PC-9 (cell line): Measurements from ENCODE around the gene SLC22A15. TPM values are rescaled to one million over a fixed set of nuclear protein-coding genes. Genes with fewer than 3 reads are reported as not detected.
"Not testable (repeated sequence)": the region's sequence is repeated elsewhere in the genome, so short reads cannot be mapped to it uniquely, and the experiment has no call there.

Experiments
- BruUV-seq: library from RNA; stranded (reverse); fragments of 400-500 nt; replicated peaks from 2 replicates; lab custom pipeline; 2021; lab: Mats Ljungman, UMichigan
- CTCF ChIA-PET: fragments of 300-600 bp; sonication (Branson Sonifier 250); formaldehyde crosslinking; loops from one replicate; lab custom pipeline; 2022; ENCODE audit warnings: antibody characterized with exemption; lab: Charles Lee
- POLR2A ChIA-PET: fragments of 300-600 bp; sonication (Branson Sonifier 250); formaldehyde crosslinking; loops from one replicate; lab custom pipeline; 2022; ENCODE audit warnings: antibody characterized with exemption; ENCODE audit not compliant: unreplicated experiment; lab: Charles Lee
- DNase-seq, 2 experiments: peaks; one replicate each; pipeline versions ENCODE4 v3.0.0 to v3.0.0-alpha.2; 2015 to 2022; ENCODE audit warnings: mixed read lengths in 1 of 2
- H2AFZ ChIP-seq: fragments of 200-600 bp; sonication (generic); 2 replicates; pipeline ENCODE4 v1.8.1; 2017; ENCODE audit warnings: antibody characterized with exemption
- H3F3A ChIP-seq: fragments of 200-600 bp; sonication (generic); 2 replicates; pipeline ENCODE4 v1.8.1; 2017; ENCODE audit warnings: antibody characterized with exemption, mild to moderate bottlenecking, low read depth; ENCODE audit not compliant: insufficient read depth
- H3K27ac ChIP-seq: fragments of 200-600 bp; sonication (generic); 2 replicates; pipeline ENCODE4 v1.6.1; 2016; ENCODE audit warnings: mixed run types
- H3K27me3 ChIP-seq: fragments of 200-600 bp; sonication (generic); 2 replicates; pipeline ENCODE4 v1.6.1; 2016; ENCODE audit warnings: low read depth, mixed run types; ENCODE audit not compliant: insufficient read depth
- H3K36me3 ChIP-seq: fragments of 200-600 bp; sonication (generic); 2 replicates; pipeline ENCODE4 v1.6.1; 2016; ENCODE audit warnings: low read depth, mixed run types
- H3K4me1 ChIP-seq: fragments of 200-600 bp; sonication (generic); replicated peaks from 2 replicates; pipeline ENCODE4 v1.6.1; 2016; ENCODE audit warnings: mixed run types; ENCODE audit not compliant: insufficient read depth
- H3K4me2 ChIP-seq: fragments of 200-600 bp; sonication (generic); 2 replicates; pipeline ENCODE4 v1.6.1; 2017; ENCODE audit warnings: mixed run types
- H3K4me3 ChIP-seq: fragments of 200-600 bp; sonication (generic); 2 replicates; pipeline ENCODE4 v1.6.1; 2016; ENCODE audit warnings: mixed run types
- H3K79me2 ChIP-seq: fragments of 200-600 bp; sonication (generic); 2 replicates; pipeline ENCODE4 v1.6.1; 2017; ENCODE audit warnings: low read depth, mixed run types
- H3K9me2 ChIP-seq: fragments of 200-600 bp; sonication (generic); 2 replicates; pipeline ENCODE4 v1.8.1; 2017; ENCODE audit warnings: mild to moderate bottlenecking; ENCODE audit not compliant: insufficient read depth
- H3K9me3 ChIP-seq: fragments of 200-600 bp; sonication (generic); 2 replicates; pipeline ENCODE4 v1.8.1; 2016; ENCODE audit warnings: low read depth; ENCODE audit not compliant: insufficient read depth
- H4K20me1 ChIP-seq: fragments of 200-600 bp; sonication (generic); 2 replicates; pipeline ENCODE4 v1.8.1; 2017; ENCODE audit not compliant: insufficient read depth
- CTCF ChIP-seq: fragments of 200-600 bp; sonication (generic); conservative IDR thresholded peaks from 2 replicates; pipeline ENCODE4 v1.6.1; 2017; ENCODE audit warnings: mixed run types, antibody characterized with exemption, mild to moderate bottlenecking, moderate library complexity
- EZH2 ChIP-seq: fragments of 200-600 bp; sonication (generic); IDR thresholded peaks from 2 replicates; pipeline ENCODE4 v1.8.0; 2017; ENCODE audit warnings: antibody characterized with exemption, low read depth
- intact Hi-C: fragments of 100-400 bp; cut with micrococcal nuclease; formaldehyde crosslinking; loops from one replicate; pipeline ENCODE4 v1.10.0; 2022; ENCODE audit not compliant: unreplicated experiment
- total RNA-seq: library from RNA; stranded (reverse); gene quantifications from 2 replicates; pipeline ENCODE4 v1.2.3, GENCODE V29; 2021

The SLC22A15 gene
- total RNA-seq, 1 experiment from 2014 or later, result 1.8 TPM

GRCh38 chr1:115988953-115989352, 12.6 kb downstream of the SLC22A15 start:
- no peak for DNase-seq
- no peaks in the 10 kb centered on the region for H3K27me3 ChIP-seq
- no peaks in the 10 kb centered on the region for H3K9me3 ChIP-seq
- no TSS peak for BruUV-seq
- CTCF ChIA-PET, result no interaction called here
- intact Hi-C loops, result no loop called here
- no peaks in the 10 kb centered on the region for H4K20me1 ChIP-seq
- H3K79me2 ChIP-seq, result no peaks in the 10 kb centered on the region
- no peak overlapping the region for H3K27ac ChIP-seq
- no peaks in the 10 kb centered on the region for H3K9me2 ChIP-seq
- no peaks in the 10 kb centered on the region for H3K36me3 ChIP-seq
- POLR2A ChIA-PET, result no interaction called here
- no peaks in the 10 kb centered on the region for H3K4me1 ChIP-seq
- H2AFZ ChIP-seq, result no peak overlapping the region
- no peak overlapping the region for H3K4me2 ChIP-seq
- TF ChIP-seq EZH2 (no peak), CTCF (no peak)
- H3K4me3 ChIP-seq, result no peak overlapping the region
- no peaks in the 10 kb centered on the region for H3F3A ChIP-seq

GRCh38 chr1:115989699-115990098, 13.4 kb downstream of the SLC22A15 start:
- no TSS peak for BruUV-seq
- CTCF ChIA-PET, result interaction anchor here (0.7 kb wide), 1 partner anchor 97 kb away, joined by 3 read pairs; no protein-coding TSS in a partner anchor

GRCh38 chr1:115991909-115992308, 15.6 kb downstream of the SLC22A15 start:
- Histone ChIP-seq H3K9me2 (no peaks in the 10 kb centered on the region), H3K4me1 (no peaks in the 10 kb centered on the region), H3K27ac (no peak overlapping the region), H3K4me2 (no peak overlapping the region), H3K4me3 (no peak overlapping the region), H4K20me1 (no peaks in the 10 kb centered on the region), H3K36me3 (no peaks in the 10 kb centered on the region), H3F3A (no peaks in the 10 kb centered on the region), H3K9me3 (0 out of 2 replicates have a peak, but pooled peaks cover under 1% of the 10 kb centered on the region), H3K79me2 (no peaks in the 10 kb centered on the region), H3K27me3 (no peaks in the 10 kb centered on the region), H2AFZ (no peak overlapping the region)
- BruUV-seq, result no TSS peak
- DNase-seq, result no peak
- TF ChIP-seq EZH2 (no peak), CTCF (no peak)
- POLR2A ChIA-PET, result no interaction called here
- CTCF ChIA-PET, result no interaction called here
- intact Hi-C loops, result no loop called here

More at GRCh38 chr1:115989699-115990098, 13.4 kb downstream of the SLC22A15 start:
- H3K4me2 ChIP-seq, result no peak overlapping the region
- TF ChIP-seq EZH2 (no peak), CTCF (no peak)
- H3K9me2 ChIP-seq, result no peaks in the 10 kb centered on the region
- no peak overlapping the region for H2AFZ ChIP-seq
- no peaks in the 10 kb centered on the region for H3K79me2 ChIP-seq
- no peaks in the 10 kb centered on the region for H3F3A ChIP-seq
- H3K36me3 ChIP-seq, result no peaks in the 10 kb centered on the region
- H3K4me3 ChIP-seq, result no peak overlapping the region
- no peaks in the 10 kb centered on the region for H3K27me3 ChIP-seq
- no peak for DNase-seq
- H3K27ac ChIP-seq, result no peak overlapping the region
- no peaks in the 10 kb centered on the region for H3K9me3 ChIP-seq
- H4K20me1 ChIP-seq, result no peaks in the 10 kb centered on the region
- POLR2A ChIA-PET, result no interaction called here
- no peaks in the 10 kb centered on the region for H3K4me1 ChIP-seq
- intact Hi-C loops, result no loop called here

- CTCF ChIA-PET, H4K20me1 ChIP-seq, H3K27ac ChIP-seq, H3K4me1 ChIP-seq, H3F3A ChIP-seq, H3K9me2 ChIP-seq, H3K36me3 ChIP-seq, H3K27me3 ChIP-seq, H3K4me3 ChIP-seq, H3K79me2 ChIP-seq, intact Hi-C loops, H2AFZ ChIP-seq, H3K4me2 ChIP-seq, BruUV-seq, DNase-seq: not testable (repeated sequence)
- POLR2A ChIA-PET, result interaction anchor here (0.6 kb wide), 1 partner anchor 11 kb away, joined by 6 read pairs; no protein-coding TSS in a partner anchor
- H3K9me3 ChIP-seq, result peaks cover 18% of the 10 kb centered on the region; the same call in 1 of the 2 replicates
These were observed 21.6 kb downstream of the SLC22A15 start for GRCh38 chr1:115997921-115998320.
